Mesendoderm (in vitro differentiated cells): Measurements from ENCODE around the gene VWA2.
A peak's percentile ranks its signal among the peaks of the same experiment; 100 is the strongest.

Experiments
- DNase-seq: peaks from one replicate; pipeline ENCODE4 v3.0.0; 2013
- H2AK5ac ChIP-seq: 2 replicates; pipeline ENCODE4 v1.6.1; 2013; ENCODE audit warnings: low read length, inconsistent platforms
- H2BK120ac ChIP-seq: 2 replicates; pipeline ENCODE4 v1.6.1; 2013; ENCODE audit warnings: low read depth, mild to moderate bottlenecking, low read length, moderate library complexity, mixed read lengths
- H2BK15ac ChIP-seq: replicated peaks from 2 replicates; pipeline ENCODE4 v1.6.1; 2013; ENCODE audit warnings: low read depth, mild to moderate bottlenecking, moderate library complexity
- H2BK5ac ChIP-seq: 2 replicates; pipeline ENCODE4 v1.6.1; 2013; ENCODE audit warnings: low read length, inconsistent platforms
- H3K18ac ChIP-seq: 2 replicates; pipeline ENCODE4 v1.6.1; 2013; ENCODE audit warnings: mild to moderate bottlenecking, low read length, mixed read lengths
- H3K23ac ChIP-seq: one replicate; pipeline ENCODE4 v1.6.1; 2013; ENCODE audit warnings: low read length
- H3K27ac ChIP-seq: 2 replicates; pipeline ENCODE4 v1.5.1; 2013; ENCODE audit warnings: low read depth, mild to moderate bottlenecking, inconsistent platforms, low read length, moderate library complexity
- H3K27me3 ChIP-seq: 2 replicates; pipeline ENCODE4 v1.6.1; 2013; ENCODE audit warnings: low read length, control low read depth, mild to moderate bottlenecking, inconsistent platforms; ENCODE audit not compliant: insufficient read depth, poor library complexity
- H3K36me3 ChIP-seq: 2 replicates; pipeline ENCODE4 v1.6.1; 2013; ENCODE audit warnings: low read length, inconsistent platforms; ENCODE audit not compliant: control insufficient read depth, insufficient read depth
- H3K4ac ChIP-seq: one replicate; pipeline ENCODE4 v1.6.1; 2013; ENCODE audit warnings: low read depth, mild to moderate bottlenecking, low read length, moderate library complexity
- H3K4me1 ChIP-seq: 2 replicates; pipeline ENCODE4 v1.6.1; 2013; ENCODE audit warnings: low read depth, low read length, inconsistent platforms; ENCODE audit not compliant: control insufficient read depth
- H3K4me2 ChIP-seq: 2 replicates; pipeline ENCODE4 v1.6.1; 2013; ENCODE audit warnings: low read length
- H3K4me3 ChIP-seq: 2 replicates; pipeline ENCODE4 v1.5.1; 2013; ENCODE audit warnings: mild to moderate bottlenecking, low read length
- H3K56ac ChIP-seq: one replicate; pipeline ENCODE4 v1.6.1; 2013; ENCODE audit warnings: low read length
- H3K79me1 ChIP-seq: 2 replicates; pipeline ENCODE4 v1.6.1; 2013; ENCODE audit warnings: low read length, inconsistent platforms
- H3K79me2 ChIP-seq: 2 replicates; pipeline ENCODE4 v1.6.1; 2013; ENCODE audit warnings: mild to moderate bottlenecking, low read length; ENCODE audit not compliant: control insufficient read depth, insufficient read depth
- H3K9ac ChIP-seq: 2 replicates; pipeline ENCODE4 v1.6.1; 2013; ENCODE audit warnings: low read length, inconsistent platforms
- H4K5ac ChIP-seq: one replicate; pipeline ENCODE4 v1.6.1; 2013; ENCODE audit warnings: low read length
- H4K8ac ChIP-seq: one replicate; pipeline ENCODE4 v1.6.1; 2013; ENCODE audit warnings: low read depth, mild to moderate bottlenecking, control low read depth, low read length, moderate library complexity
- WGBS: extraction: QIAGEN DNeasy Blood & Tissue Kit; methylation state at CpG from one replicate; pipeline ENCODE4 v1.1.7; 2013; ENCODE audit warnings: low lambda C conversion rate, missing lambda C conversion rate; ENCODE audit not compliant: insufficient coverage; ENCODE audit errors: extremely low coverage; 5-methylcytosine and 5-hydroxymethylcytosine counted together

The VWA2 gene

DNA sequence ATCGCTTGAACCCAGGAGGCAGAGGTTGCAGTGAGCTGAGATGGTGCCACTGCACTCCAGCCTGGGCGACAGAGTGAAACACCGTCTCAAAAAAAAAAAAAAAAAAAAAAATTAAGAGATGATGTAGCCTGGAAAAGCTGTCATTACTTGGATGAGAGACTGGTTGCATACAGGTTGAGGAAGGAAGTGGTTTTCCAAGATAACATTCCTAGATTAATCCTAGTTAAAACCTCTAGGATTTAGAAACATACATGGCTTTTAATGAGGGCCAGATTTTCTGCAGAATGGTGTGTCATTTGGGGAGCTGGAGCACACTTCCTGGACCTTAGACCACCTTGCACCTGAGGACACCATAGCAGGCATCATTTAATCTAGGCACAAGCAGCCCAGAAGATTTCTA, 17.8 kb downstream of the VWA2 start:
- H3K56ac ChIP-seq: no peak overlapping the region
- H2BK5ac ChIP-seq: no peak overlapping the region
- H3K27ac ChIP-seq: no peak overlapping the region
- no peak overlapping the region for H3K4ac ChIP-seq
- no peak overlapping the region for H3K18ac ChIP-seq
- no peaks in the 10 kb centered on the region for H3K79me2 ChIP-seq
- no peak overlapping the region for H4K5ac ChIP-seq
- H3K36me3 ChIP-seq: no peaks in the 10 kb centered on the region
- no peaks in the 10 kb centered on the region for H3K79me1 ChIP-seq
- no peak overlapping the region for H3K9ac ChIP-seq
- no CpG with 5 or more reads among the region's 3 CpGs for WGBS
- H4K8ac ChIP-seq: no peak overlapping the region
- no peak overlapping the region for H2AK5ac ChIP-seq
- H2BK120ac ChIP-seq: no peak overlapping the region
- DNase-seq: no peak
- no peak overlapping the region for H3K4me2 ChIP-seq
- no peak overlapping the region for H2BK15ac ChIP-seq
- H3K27me3 ChIP-seq: no peaks in the 10 kb centered on the region
- no peak overlapping the region for H3K4me3 ChIP-seq
- H3K4me1 ChIP-seq: no peaks in the 10 kb centered on the region
- no peak overlapping the region for H3K23ac ChIP-seq

DNA sequence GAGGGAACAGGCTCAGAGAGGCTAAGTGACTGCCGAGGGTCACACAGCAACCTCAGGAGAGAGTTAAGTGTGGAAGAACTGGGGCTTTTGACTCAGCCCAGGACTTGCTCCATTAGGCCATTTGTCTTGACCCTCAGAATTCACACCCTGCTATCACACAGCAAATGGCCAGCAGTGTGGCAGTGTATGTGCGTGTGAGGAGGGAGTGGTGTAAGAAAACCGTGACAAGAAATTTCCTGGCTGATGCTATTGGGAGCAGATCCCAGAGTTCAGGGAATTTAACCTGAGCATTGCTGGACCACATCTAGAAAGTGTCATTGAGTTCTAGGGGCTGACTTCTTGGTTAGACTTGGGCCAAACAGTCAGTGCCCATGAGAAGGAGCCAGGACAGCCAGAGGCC, 18.4 kb downstream of the VWA2 start:
- Histone ChIP-seq H4K5ac (peak overlapping the region; percentile 34), H3K27ac (no peak overlapping the region), H2AK5ac (no peak overlapping the region), H3K79me2 (no peaks in the 10 kb centered on the region), H3K56ac (no peak overlapping the region), H3K23ac (no peak overlapping the region), H3K4me1 (no peaks in the 10 kb centered on the region), H2BK15ac (no peak overlapping the region), H4K8ac (no peak overlapping the region), H2BK120ac (no peak overlapping the region), H3K4ac (no peak overlapping the region), H3K4me2 (no peak overlapping the region), H3K18ac (peak overlapping the region; percentile 15), H3K27me3 (no peaks in the 10 kb centered on the region), H2BK5ac (peak overlapping the region; percentile 43), H3K4me3 (no peak overlapping the region), H3K79me1 (no peaks in the 10 kb centered on the region), H3K9ac (no peak overlapping the region), H3K36me3 (no peaks in the 10 kb centered on the region)
- peak; percentile 85 for DNase-seq
- WGBS: no CpG with 5 or more reads among the region's 3 CpGs

DNA sequence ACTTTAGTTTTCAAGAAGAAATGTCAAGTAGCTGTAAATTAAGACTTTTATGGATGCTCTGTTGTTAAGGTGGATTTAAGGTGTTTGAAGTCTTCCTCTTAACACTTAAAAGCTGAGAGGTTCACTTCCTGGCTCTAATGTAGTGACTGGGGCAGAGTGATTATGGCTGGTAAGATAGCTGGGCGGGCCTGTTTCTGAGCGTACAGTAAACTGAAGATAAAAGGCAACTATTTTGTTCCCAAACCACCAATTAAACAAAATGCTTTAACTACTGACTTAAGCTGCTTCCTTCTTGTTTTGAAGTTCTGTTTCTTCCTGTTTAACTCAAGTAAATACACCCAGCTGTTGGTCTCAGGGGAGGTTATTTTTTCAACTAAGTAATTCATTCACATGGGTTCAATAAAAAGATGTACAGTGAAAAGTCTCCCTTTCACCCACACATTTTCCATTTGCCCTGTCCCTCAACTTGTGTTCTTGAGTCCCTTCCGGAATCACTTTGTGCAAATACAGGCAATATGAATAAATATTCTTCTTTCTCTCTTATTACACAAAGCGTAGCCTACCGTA, 19.3 kb downstream of the VWA2 start:
- no CpG with 5 or more reads among the region's 5 CpGs for WGBS
- DNase-seq: peak; percentile 25

DNA sequence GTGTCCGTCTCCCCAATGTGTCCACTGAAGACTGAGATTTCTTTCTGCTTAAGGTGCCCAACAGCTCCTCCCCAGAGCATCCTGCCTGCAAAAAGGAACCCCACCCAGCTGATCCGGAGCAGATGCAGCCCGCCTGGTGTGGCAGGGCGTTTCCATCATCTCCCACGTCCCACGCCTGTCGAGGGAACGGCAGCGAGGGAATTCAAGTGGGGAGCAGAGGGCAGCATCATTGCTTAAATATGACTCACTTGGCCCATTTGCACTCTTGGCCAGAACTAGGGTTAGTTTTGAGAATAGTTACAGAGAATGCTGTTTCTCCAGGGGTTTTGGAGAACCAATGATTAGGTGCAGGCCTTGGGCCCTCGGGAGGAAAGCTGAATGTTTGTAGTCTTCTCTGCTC, 20.8 kb downstream of the VWA2 start:
- Histone ChIP-seq H3K9ac (no peak overlapping the region), H2BK120ac (no peak overlapping the region), H2AK5ac (no peak overlapping the region), H3K23ac (no peak overlapping the region), H2BK15ac (no peak overlapping the region), H3K36me3 (no peaks in the 10 kb centered on the region), H3K18ac (no peak overlapping the region), H4K5ac (no peak overlapping the region), H3K27ac (no peak overlapping the region), H3K4me3 (no peak overlapping the region), H2BK5ac (no peak overlapping the region), H3K56ac (no peak overlapping the region), H3K27me3 (no peaks in the 10 kb centered on the region), H3K4me2 (no peak overlapping the region), H3K79me2 (no peaks in the 10 kb centered on the region), H3K4ac (no peak overlapping the region), H3K4me1 (no peaks in the 10 kb centered on the region), H4K8ac (no peak overlapping the region), H3K79me1 (no peaks in the 10 kb centered on the region)
- no CpG with 5 or more reads among the region's 10 CpGs for WGBS
- DNase-seq: no peak

More for the DNA sequence above, 19.3 kb downstream of the VWA2 start:
- H3K23ac ChIP-seq: no peak overlapping the region
- H3K4me1 ChIP-seq: no peaks in the 10 kb centered on the region
- H2BK5ac ChIP-seq: no peak overlapping the region
- no peaks in the 10 kb centered on the region for H3K79me1 ChIP-seq
- no peaks in the 10 kb centered on the region for H3K27me3 ChIP-seq
- no peak overlapping the region for H2BK15ac ChIP-seq
- no peak overlapping the region for H3K4me3 ChIP-seq
- H3K56ac ChIP-seq: no peak overlapping the region
- H3K4me2 ChIP-seq: no peak overlapping the region
- no peaks in the 10 kb centered on the region for H3K36me3 ChIP-seq
- no peak overlapping the region for H3K9ac ChIP-seq
- no peak overlapping the region for H4K8ac ChIP-seq
- H4K5ac ChIP-seq: no peak overlapping the region
- H3K18ac ChIP-seq: no peak overlapping the region
- no peak overlapping the region for H2AK5ac ChIP-seq
- H2BK120ac ChIP-seq: no peak overlapping the region
- H3K4ac ChIP-seq: no peak overlapping the region
- no peaks in the 10 kb centered on the region for H3K79me2 ChIP-seq
- H3K27ac ChIP-seq: no peak overlapping the region

DNA sequence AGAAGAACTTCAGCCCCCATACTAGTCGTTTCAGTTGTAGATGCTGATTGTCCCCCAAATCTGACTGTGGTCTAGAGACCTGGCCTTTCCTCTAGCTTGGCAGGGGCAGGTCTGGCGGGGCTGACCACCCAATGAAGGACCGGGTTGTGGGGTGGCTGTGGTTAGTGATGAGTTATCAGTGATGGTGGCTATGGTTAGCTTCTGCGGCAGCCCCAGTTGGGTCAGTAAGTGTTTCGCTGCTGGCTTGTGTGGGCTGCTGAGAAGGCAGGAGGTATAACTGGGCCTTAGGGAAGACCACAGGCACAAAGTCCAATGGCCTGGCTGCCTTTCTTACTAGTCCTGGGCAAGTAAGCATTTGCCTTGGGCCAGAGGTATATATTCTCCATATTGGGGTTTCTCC, 21.3 kb downstream of the VWA2 start:
- Histone ChIP-seq H2BK5ac (no peak overlapping the region), H3K4ac (no peak overlapping the region), H3K4me1 (no peaks in the 10 kb centered on the region), H3K56ac (no peak overlapping the region), H2BK120ac (no peak overlapping the region), H2AK5ac (no peak overlapping the region), H3K79me2 (no peaks in the 10 kb centered on the region), H3K36me3 (no peaks in the 10 kb centered on the region), H3K27me3 (no peaks in the 10 kb centered on the region), H2BK15ac (no peak overlapping the region), H3K9ac (no peak overlapping the region), H3K79me1 (no peaks in the 10 kb centered on the region), H4K8ac (no peak overlapping the region), H3K4me3 (no peak overlapping the region), H3K18ac (no peak overlapping the region), H3K23ac (no peak overlapping the region), H3K27ac (no peak overlapping the region), H4K5ac (no peak overlapping the region), H3K4me2 (no peak overlapping the region)
- WGBS: no CpG with 5 or more reads among the region's 5 CpGs
- DNase-seq: no peak

DNA sequence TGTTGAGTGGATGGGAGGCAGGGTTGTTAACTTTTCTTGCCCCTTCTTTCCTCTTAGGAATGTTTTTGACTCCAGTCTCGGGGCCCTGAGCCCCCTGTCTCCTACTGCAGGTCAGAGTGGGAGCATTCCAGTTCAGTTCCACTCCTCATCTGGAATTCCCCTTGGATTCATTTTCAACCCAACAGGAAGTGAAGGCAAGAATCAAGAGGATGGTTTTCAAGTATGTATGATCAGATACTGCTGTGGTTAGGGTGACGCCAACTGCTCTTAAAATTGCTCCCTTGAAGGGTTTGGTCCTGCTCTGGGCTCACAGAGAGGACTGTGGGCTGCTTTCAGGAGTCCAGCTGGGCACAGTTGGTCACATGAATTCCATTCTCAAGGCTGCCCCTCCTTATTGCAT, 22.0 kb downstream of the VWA2 start:
- Histone ChIP-seq H3K27ac (no peak overlapping the region), H3K18ac (no peak overlapping the region), H2BK15ac (no peak overlapping the region), H2AK5ac (no peak overlapping the region), H3K4ac (no peak overlapping the region), H3K4me3 (no peak overlapping the region), H3K23ac (no peak overlapping the region), H2BK120ac (no peak overlapping the region), H3K9ac (no peak overlapping the region), H3K27me3 (no peaks in the 10 kb centered on the region), H3K36me3 (no peaks in the 10 kb centered on the region), H3K4me2 (no peak overlapping the region), H4K5ac (no peak overlapping the region), H3K79me2 (no peaks in the 10 kb centered on the region), H4K8ac (no peak overlapping the region), H3K79me1 (no peaks in the 10 kb centered on the region), H3K56ac (no peak overlapping the region), H2BK5ac (no peak overlapping the region), H3K4me1 (no peaks in the 10 kb centered on the region)
- WGBS: no CpG with 5 or more reads among the region's 2 CpGs
- no peak for DNase-seq
